ENCODE measurements around the gene XPO1.

DNA sequence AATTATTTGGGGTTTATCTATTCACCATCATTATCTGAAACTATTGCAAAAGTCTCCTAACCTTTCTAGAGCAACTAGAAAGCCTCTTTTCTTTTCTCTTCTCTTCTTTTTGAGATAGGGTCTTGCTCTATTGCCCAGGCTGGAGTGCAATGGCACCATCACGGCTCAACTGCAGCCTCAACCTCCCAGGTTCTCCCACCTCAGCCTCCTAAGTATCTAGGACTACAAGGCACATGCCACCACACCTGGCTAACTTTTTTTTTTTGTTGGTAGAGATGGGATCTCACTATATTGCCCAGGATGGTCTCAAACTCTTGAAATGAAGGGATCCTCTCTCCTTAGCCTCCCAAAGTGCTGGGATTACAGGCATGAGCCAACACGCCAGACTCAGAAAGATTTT lies 24.5 kb upstream of the XPO1 start:
- TF ChIP-seq POLR2A (IDR thresholded peaks at IDR 0.05) (no peak), CTCF (IDR thresholded peaks at IDR 0.05) (no peak)
